ENCODE data around the gene NGRN.

Gene NGRN

GRCh38 chr15:90320062-90320884, 54.8 kb downstream of the NGRN start:
- peak; percentile 60 for DNase-seq

- no peak for DNase-seq
Measured at GRCh38 chr15:90320885-90321278, 55.4 kb downstream of the NGRN start.

Measured in NCI-H1694 (cell line).